SK-N-SH treated with all-trans-retinoic acid at 6 μM for 48 hours (cell line): ENCODE results near the gene NDUFB2.

Experiments
- BACH2 ChIP-seq: fragments of 250-450 bp; sonication (Bioruptor Pico); IDR thresholded peaks from 2 replicates; pipeline ENCODE4 v1.9.0; 2021; ENCODE audit warnings: mild to moderate bottlenecking, borderline replicate concordance
- CREB5 ChIP-seq: fragments of 250-450 bp; sonication (Bioruptor Pico); IDR thresholded peaks from 2 replicates; pipeline ENCODE4 v1.5.1; 2020; ENCODE audit warnings: low read depth, mild to moderate bottlenecking, moderate library complexity
- ISL1 ChIP-seq: fragments of 250-450 bp; sonication (Bioruptor Pico); IDR thresholded peaks from 2 replicates; pipeline ENCODE4 v2.1.2; 2022; ENCODE audit warnings: mild to moderate bottlenecking, moderate library complexity
- RARB ChIP-seq: fragments of 250-450 bp; sonication (Bioruptor Pico); IDR thresholded peaks from 2 replicates; pipeline ENCODE4 v1.8.0; 2021; ENCODE audit warnings: mild to moderate bottlenecking, moderate library complexity
- TOX ChIP-seq: fragments of 250-450 bp; sonication (Bioruptor Pico); IDR thresholded peaks from 2 replicates; pipeline ENCODE4 v1.8.0; 2021; ENCODE audit warnings: mild to moderate bottlenecking, moderate library complexity, borderline replicate concordance
- ZNF565 ChIP-seq: fragments of 450-650 bp; formaldehyde crosslinking; conservative IDR thresholded peaks from 2 replicates; pipeline ENCODE4 v1.5.0; 2020; ENCODE audit warnings: low read depth, mild to moderate bottlenecking, moderate library complexity

DNA sequence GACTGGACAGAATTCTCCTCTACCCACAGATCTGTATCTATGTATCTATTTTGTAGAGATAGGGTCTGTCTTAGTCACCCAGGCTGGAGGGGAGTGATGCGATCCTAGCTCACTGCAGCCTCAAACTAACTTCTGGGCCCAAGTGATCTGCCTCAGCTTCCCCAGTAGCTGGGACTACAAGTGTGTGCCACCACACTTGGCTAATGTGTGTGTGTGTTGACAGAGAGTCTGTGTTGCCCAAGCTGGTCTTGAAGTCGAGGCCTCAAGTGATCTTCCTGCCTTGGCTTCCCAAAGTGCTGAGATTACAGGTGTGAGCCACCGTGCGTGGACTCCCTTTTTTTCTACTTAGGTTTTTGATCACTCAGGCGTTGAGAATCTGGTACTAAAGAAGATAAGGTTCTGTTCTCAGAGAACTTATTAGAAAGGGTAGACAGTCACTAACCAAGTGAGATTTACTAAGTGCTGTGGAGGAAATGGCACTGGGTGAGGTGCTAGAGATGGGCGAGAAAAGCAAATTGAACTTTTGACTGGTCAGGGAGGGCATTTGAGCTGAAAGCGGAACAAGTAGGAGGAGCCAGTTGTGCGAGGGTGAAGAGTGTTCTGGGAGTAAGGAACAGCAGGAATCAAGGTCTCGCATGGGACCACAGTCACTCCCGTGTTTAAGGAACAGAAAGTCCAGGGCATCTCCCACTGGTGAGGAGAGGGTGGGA, 18.0 kb downstream of the NDUFB2 start:
- TF ChIP-seq TOX (CRISPR knock-in tag) = no peak
- TF ChIP-seq ZNF565 = no peak
- TF ChIP-seq ISL1 (CRISPR knock-in tag) = no peak
- TF ChIP-seq CREB5 (CRISPR knock-in tag) = no peak
- no peak for TF ChIP-seq BACH2 (CRISPR knock-in tag)
- TF ChIP-seq RARB (CRISPR knock-in tag) = no peak
